Calu3 (cell line): ENCODE results near the gene FYCO1. TPM values are rescaled to one million over a fixed set of nuclear protein-coding genes. Genes with fewer than 3 reads are reported as not detected.

Experiments used
- BruUV-seq: library from RNA; stranded (reverse); fragments of 400-500 nt; replicated peaks from 2 replicates; lab custom pipeline; 2021; lab: Mats Ljungman, UMichigan
- CTCF ChIA-PET: fragments of 300-600 bp; sonication (Branson Sonifier 250); formaldehyde crosslinking; loops from one replicate; lab custom pipeline; 2022; ENCODE audit warnings: antibody characterized with exemption; lab: Charles Lee
- DNase-seq: peaks from one replicate; pipeline ENCODE4 v3.0.0; 2022
- H3K27ac Mint-ChIP-seq: one replicate; pipeline ENCODE4 v1.8.0; 2022; ENCODE audit warnings: mixed read lengths; ENCODE audit not compliant: unreplicated experiment
- H3K27me3 Mint-ChIP-seq: one replicate; pipeline ENCODE4 v1.8.0; 2022; ENCODE audit warnings: mixed read lengths; ENCODE audit not compliant: unreplicated experiment
- H3K36me3 Mint-ChIP-seq: one replicate; pipeline ENCODE4 v1.8.0; 2022; ENCODE audit warnings: mild to moderate bottlenecking, moderate library complexity, mixed read lengths; ENCODE audit not compliant: insufficient read depth, unreplicated experiment
- H3K4me1 Mint-ChIP-seq: one replicate; pipeline ENCODE4 v1.8.0; 2022; ENCODE audit warnings: mild to moderate bottlenecking, low read depth, mixed read lengths; ENCODE audit not compliant: unreplicated experiment
- H3K4me3 Mint-ChIP-seq: one replicate; pipeline ENCODE4 v1.8.0; 2022; ENCODE audit warnings: mild to moderate bottlenecking, low read depth, moderate library complexity, mixed read lengths; ENCODE audit not compliant: unreplicated experiment
- H3K9me3 Mint-ChIP-seq: one replicate; pipeline ENCODE4 v1.8.0; 2022; ENCODE audit warnings: low read depth, mixed read lengths; ENCODE audit not compliant: unreplicated experiment
- intact Hi-C: fragments of 100-400 bp; cut with micrococcal nuclease; formaldehyde crosslinking; loops from one replicate; pipeline ENCODE4 v1.10.0; 2022; ENCODE audit not compliant: unreplicated experiment
- total RNA-seq: library from RNA; stranded (reverse); gene quantifications from 2 replicates; pipeline ENCODE4 v1.2.3, GENCODE V29; 2022
- TF ChIP-seq, protein P1 (sequence below): fragments of 200-600 bp; IDR thresholded peaks from one replicate; pipeline ENCODE4 v1.8.0; 2022; ENCODE audit warnings: antibody characterized with exemption; ENCODE audit not compliant: unreplicated experiment

The FYCO1 gene
- total RNA-seq, 1 experiment from 2014 or later = 24.5 TPM

DNA sequence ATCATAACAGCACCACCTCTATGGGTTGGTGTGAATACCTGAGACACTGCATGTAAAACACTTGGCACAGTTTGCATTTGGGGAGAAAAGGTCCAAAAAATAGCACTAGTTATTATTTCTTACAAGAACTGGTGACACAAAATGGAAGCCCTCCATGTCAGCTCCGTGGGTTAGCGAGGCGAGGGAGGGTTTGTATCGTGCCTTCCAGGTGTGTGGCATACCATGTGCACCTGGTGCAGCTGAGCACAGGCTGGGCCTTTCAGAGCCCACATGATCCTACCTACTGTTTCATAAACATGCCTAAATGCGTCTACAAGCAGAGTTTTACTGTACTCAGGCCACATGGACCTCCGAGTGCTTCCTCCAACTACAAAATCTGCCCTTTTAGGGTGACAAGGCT lies 46.7 kb downstream of the FYCO1 start:
- CTCF ChIA-PET = no interaction called here
- DNase-seq = no peak
- no peak overlapping the region for H3K27ac Mint-ChIP-seq
- no TSS peak for BruUV-seq
- no peak overlapping the region for H3K4me3 Mint-ChIP-seq
- TF ChIP-seq, protein P1, sequence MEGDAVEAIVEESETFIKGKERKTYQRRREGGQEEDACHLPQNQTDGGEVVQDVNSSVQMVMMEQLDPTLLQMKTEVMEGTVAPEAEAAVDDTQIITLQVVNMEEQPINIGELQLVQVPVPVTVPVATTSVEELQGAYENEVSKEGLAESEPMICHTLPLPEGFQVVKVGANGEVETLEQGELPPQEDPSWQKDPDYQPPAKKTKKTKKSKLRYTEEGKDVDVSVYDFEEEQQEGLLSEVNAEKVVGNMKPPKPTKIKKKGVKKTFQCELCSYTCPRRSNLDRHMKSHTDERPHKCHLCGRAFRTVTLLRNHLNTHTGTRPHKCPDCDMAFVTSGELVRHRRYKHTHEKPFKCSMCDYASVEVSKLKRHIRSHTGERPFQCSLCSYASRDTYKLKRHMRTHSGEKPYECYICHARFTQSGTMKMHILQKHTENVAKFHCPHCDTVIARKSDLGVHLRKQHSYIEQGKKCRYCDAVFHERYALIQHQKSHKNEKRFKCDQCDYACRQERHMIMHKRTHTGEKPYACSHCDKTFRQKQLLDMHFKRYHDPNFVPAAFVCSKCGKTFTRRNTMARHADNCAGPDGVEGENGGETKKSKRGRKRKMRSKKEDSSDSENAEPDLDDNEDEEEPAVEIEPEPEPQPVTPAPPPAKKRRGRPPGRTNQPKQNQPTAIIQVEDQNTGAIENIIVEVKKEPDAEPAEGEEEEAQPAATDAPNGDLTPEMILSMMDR = no peak
- no peaks in the 10 kb centered on the region for H3K27me3 Mint-ChIP-seq
- no peaks in the 10 kb centered on the region for H3K36me3 Mint-ChIP-seq
- H3K4me1 Mint-ChIP-seq = no peaks in the 10 kb centered on the region
- intact Hi-C loops = no loop called here
- H3K9me3 Mint-ChIP-seq = no peaks in the 10 kb centered on the region

DNA sequence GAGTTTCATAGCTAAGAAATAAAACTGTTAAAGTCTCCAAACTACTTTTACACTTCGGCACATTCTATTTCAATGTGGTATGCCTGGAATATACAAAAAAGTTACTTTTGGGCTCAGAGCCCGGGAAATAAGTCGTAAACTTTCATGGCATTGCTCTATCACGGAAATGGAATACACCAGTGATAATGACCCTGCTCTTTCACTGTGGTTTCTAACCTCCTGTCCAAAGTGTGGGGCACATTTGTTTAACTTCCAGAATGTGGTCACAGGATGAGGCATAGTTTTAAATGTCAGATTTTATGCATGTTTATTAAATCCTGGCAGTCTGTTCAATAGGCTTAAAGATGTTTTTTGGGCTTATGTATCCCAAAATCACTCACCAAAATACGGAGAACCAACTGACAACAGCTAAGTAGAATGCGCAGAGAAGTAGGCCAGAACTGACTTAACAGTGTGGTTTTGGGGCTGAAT lies 47.3 kb downstream of the FYCO1 start:
- DNase-seq = no peak
- CTCF ChIA-PET = interaction anchor here (0.5 kb wide), 1 partner anchor 672 kb away, joined by 6 read pairs; no protein-coding TSS in a partner anchor

DNA sequence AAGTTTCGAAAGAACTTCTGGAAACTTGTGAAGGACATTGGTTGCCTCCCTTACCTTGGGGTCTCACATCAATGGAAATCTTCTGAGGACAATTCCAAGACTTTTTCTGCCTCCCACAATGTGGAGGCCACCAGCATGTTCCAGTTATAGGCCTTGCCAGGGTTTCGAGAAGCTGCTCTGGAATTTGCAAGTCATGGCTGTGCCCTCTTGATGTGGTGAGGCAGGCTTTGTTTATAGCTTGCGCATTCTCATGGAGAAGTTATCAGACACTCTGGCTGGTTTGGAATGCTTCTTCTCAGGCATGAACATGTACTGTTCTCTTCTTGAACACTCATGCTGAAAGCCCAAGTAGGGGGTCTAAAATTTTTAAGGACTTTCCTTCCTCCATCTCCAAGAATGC lies 48.3 kb downstream of the FYCO1 start:
- BruUV-seq = no TSS peak
- no peaks in the 10 kb centered on the region for H3K4me1 Mint-ChIP-seq

More for the DNA sequence above, 47.3 kb downstream of the FYCO1 start:
- Mint-ChIP-seq H3K4me3 (no peak overlapping the region), H3K9me3 (no peaks in the 10 kb centered on the region), H3K27me3 (no peaks in the 10 kb centered on the region), H3K4me1 (no peaks in the 10 kb centered on the region), H3K27ac (no peak overlapping the region), H3K36me3 (no peaks in the 10 kb centered on the region)
- intact Hi-C loops = no loop called here
- TF ChIP-seq, protein P1 = no peak
- BruUV-seq = no TSS peak

DNA sequence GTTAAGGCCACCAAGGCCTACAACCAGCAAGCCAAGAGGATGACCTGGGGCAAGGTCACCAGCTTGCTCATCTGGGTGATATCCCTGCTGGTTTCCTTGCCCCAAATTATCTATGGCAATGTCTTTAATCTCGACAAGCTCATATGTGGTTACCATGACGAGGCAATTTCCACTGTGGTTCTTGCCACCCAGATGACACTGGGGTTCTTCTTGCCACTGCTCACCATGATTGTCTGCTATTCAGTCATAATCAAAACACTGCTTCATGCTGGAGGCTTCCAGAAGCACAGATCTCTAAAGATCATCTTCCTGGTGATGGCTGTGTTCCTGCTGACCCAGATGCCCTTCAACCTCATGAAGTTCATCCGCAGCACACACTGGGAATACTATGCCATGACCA lies 48.7 kb downstream of the FYCO1 start:
- intact Hi-C loops = no loop called here
- TF ChIP-seq, protein P1 = no peak
- no peaks in the 10 kb centered on the region for H3K9me3 Mint-ChIP-seq
- no peak overlapping the region for H3K27ac Mint-ChIP-seq
- no peak for DNase-seq
- no peaks in the 10 kb centered on the region for H3K4me1 Mint-ChIP-seq
- BruUV-seq = no TSS peak
- no peaks in the 10 kb centered on the region for H3K27me3 Mint-ChIP-seq
- H3K36me3 Mint-ChIP-seq = no peaks in the 10 kb centered on the region
- CTCF ChIA-PET = no interaction called here
- no peak overlapping the region for H3K4me3 Mint-ChIP-seq

More for the DNA sequence above, 48.3 kb downstream of the FYCO1 start:
- H3K36me3 Mint-ChIP-seq = no peaks in the 10 kb centered on the region
- TF ChIP-seq, protein P1 = no peak
- H3K27ac Mint-ChIP-seq = no peak overlapping the region
- no peaks in the 10 kb centered on the region for H3K27me3 Mint-ChIP-seq
- intact Hi-C loops = no loop called here
- no peak overlapping the region for H3K4me3 Mint-ChIP-seq
- no peak for DNase-seq
- no peaks in the 10 kb centered on the region for H3K9me3 Mint-ChIP-seq
- CTCF ChIA-PET = no interaction called here
